ENCODE data around the gene PYDC1. TPM values are rescaled to one million over a fixed set of nuclear protein-coding genes. Genes with fewer than 3 reads are reported as not detected.

The PYDC1 gene
- total RNA-seq, 1 donor from 2014 or later: not detected

DNA sequence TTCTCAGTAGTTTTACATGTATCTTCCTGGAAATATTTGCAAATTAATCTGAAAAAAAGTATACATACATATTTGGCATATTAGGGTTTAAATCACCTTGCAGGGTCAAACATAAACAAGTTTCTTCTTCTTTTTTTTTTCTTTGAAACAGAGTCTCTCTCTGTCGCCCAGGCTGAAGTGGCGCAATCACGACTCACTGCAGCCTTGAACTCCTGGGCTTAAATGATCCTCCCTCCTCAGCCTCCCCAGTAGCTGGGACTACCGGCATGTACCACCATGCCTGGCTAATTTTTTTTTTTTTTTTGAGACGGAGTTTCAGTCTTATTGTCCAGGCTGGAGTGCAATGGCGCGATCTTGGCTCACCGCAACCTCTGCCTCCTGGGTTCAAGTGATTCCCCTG, 49.6 kb downstream of the PYDC1 start:
- H3K4me1 Mint-ChIP-seq: peaks cover 3% of the 10 kb centered on the region
- DNase-seq (ENCODE audit: low spot score in 2 of 2, unreplicated experiment in 2 of 2): no peak
- H3K27ac Mint-ChIP-seq: no peak overlapping the region
- H3K9me3 Mint-ChIP-seq: no peaks in the 10 kb centered on the region
- no peaks in the 10 kb centered on the region for H3K36me3 Mint-ChIP-seq
- H3K4me3 Mint-ChIP-seq: no peak overlapping the region
- TF ChIP-seq, protein P1, sequence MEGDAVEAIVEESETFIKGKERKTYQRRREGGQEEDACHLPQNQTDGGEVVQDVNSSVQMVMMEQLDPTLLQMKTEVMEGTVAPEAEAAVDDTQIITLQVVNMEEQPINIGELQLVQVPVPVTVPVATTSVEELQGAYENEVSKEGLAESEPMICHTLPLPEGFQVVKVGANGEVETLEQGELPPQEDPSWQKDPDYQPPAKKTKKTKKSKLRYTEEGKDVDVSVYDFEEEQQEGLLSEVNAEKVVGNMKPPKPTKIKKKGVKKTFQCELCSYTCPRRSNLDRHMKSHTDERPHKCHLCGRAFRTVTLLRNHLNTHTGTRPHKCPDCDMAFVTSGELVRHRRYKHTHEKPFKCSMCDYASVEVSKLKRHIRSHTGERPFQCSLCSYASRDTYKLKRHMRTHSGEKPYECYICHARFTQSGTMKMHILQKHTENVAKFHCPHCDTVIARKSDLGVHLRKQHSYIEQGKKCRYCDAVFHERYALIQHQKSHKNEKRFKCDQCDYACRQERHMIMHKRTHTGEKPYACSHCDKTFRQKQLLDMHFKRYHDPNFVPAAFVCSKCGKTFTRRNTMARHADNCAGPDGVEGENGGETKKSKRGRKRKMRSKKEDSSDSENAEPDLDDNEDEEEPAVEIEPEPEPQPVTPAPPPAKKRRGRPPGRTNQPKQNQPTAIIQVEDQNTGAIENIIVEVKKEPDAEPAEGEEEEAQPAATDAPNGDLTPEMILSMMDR (IDR thresholded peaks at IDR 0.05; ENCODE audit: unreplicated experiment): no peak
- H3K27me3 Mint-ChIP-seq (ENCODE audit: low read depth): peaks cover 3% of the 10 kb centered on the region

Other genes with a start within 250 kb of the PYDC1 start
- gene HSD3B7, start 231.9 kb downstream of the PYDC1 start, total RNA-seq: 3.5 to 4.0 TPM (median 3.6 TPM) in 3 replicates
- 4.9 to 5.9 TPM (median 5.2 TPM) in 3 replicates for gene STX1B, start 206.5 kb downstream of the PYDC1 start, total RNA-seq
- 39.2 to 42.8 TPM (median 40.2 TPM) in 3 replicates for gene STX4, start 183.6 kb downstream of the PYDC1 start, total RNA-seq
- 11.8 to 14.1 TPM (median 12.8 TPM) in 3 replicates for gene ZNF668, start 142.9 kb downstream of the PYDC1 start, total RNA-seq
- 20.4 to 22.2 TPM (median 21.4 TPM) in 3 replicates for gene ZNF646, start 142.7 kb downstream of the PYDC1 start, total RNA-seq
- gene PRSS53, start 128.2 kb downstream of the PYDC1 start, total RNA-seq: 4.0 to 4.9 TPM (median 4.5 TPM) in 3 replicates
- gene VKORC1, start 122.3 kb downstream of the PYDC1 start, total RNA-seq: 48.6 to 53.7 TPM (median 49.5 TPM) in 3 replicates
- gene BCKDK, start 108.7 kb downstream of the PYDC1 start, total RNA-seq: 36.4 to 37.3 TPM (median 37.0 TPM) in 3 replicates
- gene KAT8, start 99.5 kb downstream of the PYDC1 start, total RNA-seq: 72.1 to 76.4 TPM (median 75.7 TPM) in 3 replicates
- 79.1 to 84.3 TPM (median 79.9 TPM) in 3 replicates for gene PRSS8, start 81.4 kb downstream of the PYDC1 start, total RNA-seq
- 0.96 to 1.7 TPM (median 1.4 TPM) in 3 replicates for gene PRSS36, start 67.1 kb downstream of the PYDC1 start, total RNA-seq
- 718 to 743 TPM (median 733 TPM) in 3 replicates for gene FUS, start 37.0 kb downstream of the PYDC1 start, total RNA-seq
- gene PYCARD, start 14.4 kb downstream of the PYDC1 start, total RNA-seq: 4.9 to 6.5 TPM (median 5.3 TPM) in 3 replicates
- gene TRIM72, start 3.0 kb downstream of the PYDC1 start, total RNA-seq: 0.04 to 0.14 TPM (median 0.11 TPM) in 3 replicates
- 0.29 TPM in 1 of 3 replicates, not detected in the others for gene ITGAM, start 42.8 kb upstream of the PYDC1 start, total RNA-seq
- gene ITGAX, start 138.0 kb upstream of the PYDC1 start, total RNA-seq: not detected in 3 replicates
- gene ITGAD, start 176.2 kb upstream of the PYDC1 start, total RNA-seq: not detected in 3 replicates
- gene COX6A2, start 211.2 kb upstream of the PYDC1 start, total RNA-seq: not detected in 3 replicates
- gene ZNF843, start 225.7 kb upstream of the PYDC1 start, total RNA-seq: 2.7 to 3.6 TPM (median 3.2 TPM) in 3 replicates
- 17.0 to 18.5 TPM (median 17.7 TPM) in 3 replicates for gene ARMC5, start 242.4 kb upstream of the PYDC1 start, total RNA-seq

Measured in mesothelial cell of epicardium (in vitro differentiated cells).